ENCODE results near the gene ACOX1. TPM values are rescaled to one million over a fixed set of nuclear protein-coding genes. Genes with fewer than 3 reads are reported as not detected.

The ACOX1 gene
- total and polyA plus RNA-seq, 2 of the 13 experiments (the other 11 are each of a cell fraction or from before 2014, with no cell fraction given): 86.4 to 120 TPM

DNA sequence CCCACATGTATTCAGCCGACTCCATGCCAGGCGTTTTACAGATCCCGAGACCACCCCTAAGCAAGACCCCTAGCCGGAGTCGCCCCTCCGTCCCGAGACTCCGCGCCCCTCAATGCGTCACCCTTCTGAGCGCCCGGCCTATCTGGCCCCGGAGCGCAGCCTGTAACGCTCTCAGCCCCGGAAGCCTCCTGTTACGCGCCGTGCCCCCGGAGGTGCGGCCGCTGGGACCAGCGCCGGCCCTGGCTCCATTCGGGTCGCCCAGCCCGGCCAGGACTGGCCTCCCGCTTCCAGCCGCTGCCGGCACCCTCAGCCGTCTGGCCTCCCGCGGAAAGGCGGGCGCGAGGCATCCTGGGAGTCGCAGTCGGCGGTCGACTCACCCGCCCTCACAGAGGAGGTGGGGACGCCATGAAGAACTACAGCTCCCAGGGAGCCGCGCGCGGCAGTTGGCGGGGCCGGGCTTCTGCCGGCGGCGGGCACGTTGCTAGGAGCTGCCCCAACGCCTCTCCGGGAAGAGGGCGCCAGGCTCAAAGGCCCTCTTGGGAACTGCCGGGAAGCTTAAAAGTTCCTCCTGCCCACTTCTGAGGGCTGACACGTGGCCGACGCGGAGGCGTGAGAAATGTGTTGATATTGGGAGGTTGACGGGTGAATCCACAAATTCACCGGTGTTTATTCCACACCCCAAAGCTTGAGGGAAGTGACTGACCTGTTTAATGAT, 38.1 kb downstream of the ACOX1 start, which contains the start of gene FBF1 (continued):
- TF ChIP-seq IKZF5 (CRISPR knock-in tag; IDR thresholded peaks at IDR 0.05) (peak; percentile 97), MTF2 (CRISPR knock-in tag; IDR thresholded peaks at IDR 0.05; ENCODE audit: borderline replicate concordance) (no peak; the same call in 1 of the 2 replicates), NFKB2 (CRISPR knock-in tag; IDR thresholded peaks at IDR 0.05; ENCODE audit: borderline replicate concordance) (peak; percentile 91), ZNF776 (CRISPR knock-in tag; IDR thresholded peaks at IDR 0.05) (peak; percentile 96), SMYD3 (CRISPR knock-in tag; IDR thresholded peaks at IDR 0.05) (peak; percentile 91; the same call in 1 of the 2 replicates), HOXD1 (CRISPR knock-in tag; IDR thresholded peaks at IDR 0.05) (peak; percentile 81), ZBTB4 (CRISPR knock-in tag; IDR thresholded peaks at IDR 0.05; ENCODE audit: borderline replicate concordance) (no peak), ZNF747 (CRISPR knock-in tag; IDR thresholded peaks at IDR 0.05; ENCODE audit: borderline replicate concordance) (peak; percentile 84; the same call in 1 of the 2 replicates), ZNF564 (CRISPR knock-in tag; IDR thresholded peaks at IDR 0.05) (peak; percentile 77; the same call in 1 of the 2 replicates), RFX5 (IDR thresholded peaks at IDR 0.05; ENCODE audit: low read depth, low read length) (no peak; the same call in 1 of the 2 replicates), IRF2 (CRISPR knock-in tag; IDR thresholded peaks at IDR 0.05) (peak; percentile 94), ZNF674 (CRISPR knock-in tag; IDR thresholded peaks at IDR 0.05; ENCODE audit: low read depth) (no peak), ONECUT2 (CRISPR knock-in tag; IDR thresholded peaks at IDR 0.05) (no peak), PCBP1 (IDR thresholded peaks at IDR 0.05; ENCODE audit: borderline replicate concordance, low read depth, low read length) (no peak), NFYB (CRISPR knock-in tag; IDR thresholded peaks at IDR 0.05) (peak; percentile 53; the same call in 1 of the 2 replicates), ZNF343 (CRISPR knock-in tag; IDR thresholded peaks at IDR 0.05) (peak; percentile 82), SUZ12 (IDR thresholded peaks at IDR 0.05; ENCODE audit: low read depth, low read length) (peak; percentile 94), RAD51 (IDR thresholded peaks at IDR 0.05; ENCODE audit: borderline replicate concordance) (no peak), ZNF232 (CRISPR knock-in tag; IDR thresholded peaks at IDR 0.05; ENCODE audit: borderline replicate concordance) (peak; percentile 92), MAFK (conservative IDR thresholded peaks at IDR 0.05 in 1 of 2, IDR thresholded peaks at IDR 0.05 in 1 of 2; ENCODE audit: low read length in 2 of 2) (no peak)
- TF ChIP-seq, protein P1, sequence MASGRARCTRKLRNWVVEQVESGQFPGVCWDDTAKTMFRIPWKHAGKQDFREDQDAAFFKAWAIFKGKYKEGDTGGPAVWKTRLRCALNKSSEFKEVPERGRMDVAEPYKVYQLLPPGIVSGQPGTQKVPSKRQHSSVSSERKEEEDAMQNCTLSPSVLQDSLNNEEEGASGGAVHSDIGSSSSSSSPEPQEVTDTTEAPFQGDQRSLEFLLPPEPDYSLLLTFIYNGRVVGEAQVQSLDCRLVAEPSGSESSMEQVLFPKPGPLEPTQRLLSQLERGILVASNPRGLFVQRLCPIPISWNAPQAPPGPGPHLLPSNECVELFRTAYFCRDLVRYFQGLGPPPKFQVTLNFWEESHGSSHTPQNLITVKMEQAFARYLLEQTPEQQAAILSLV (CRISPR knock-in tag; IDR thresholded peaks at IDR 0.05; ENCODE audit: borderline replicate concordance): peak; percentile 95; the same call in 1 of the 2 replicates
